Measurements from ENCODE around the gene GUCA1A. TPM values are rescaled to one million over a fixed set of nuclear protein-coding genes. Genes with fewer than 3 reads are reported as not detected.

The GUCA1A gene
- total RNA-seq: 1.2 TPM

DNA sequence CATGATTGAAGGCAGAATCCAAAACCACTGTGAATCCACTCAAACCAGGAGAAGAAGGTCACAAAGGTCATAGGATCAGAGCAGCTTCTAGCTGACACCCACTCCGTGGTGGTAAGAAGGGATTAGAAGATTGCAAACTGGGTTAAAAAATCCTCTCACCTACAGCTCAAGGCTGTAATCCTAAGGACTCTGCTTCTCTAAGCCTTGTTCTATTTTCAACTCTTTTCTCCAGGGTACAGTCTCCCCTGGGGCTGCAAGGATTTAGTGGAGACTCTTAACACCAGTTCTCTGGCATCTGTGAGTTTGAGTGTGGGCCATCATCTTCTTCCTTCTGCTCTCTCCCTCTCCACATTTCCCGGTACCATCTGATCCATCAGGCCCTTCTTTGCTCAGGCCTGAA lies at the start of gene GUCA1A:
Gene GUCA1A, plus strand, starts transcription at position 264 of the 400 bp plus-strand sequence. CDS start 250 bp downstream, outside the sequence.
- FAIRE-seq (no peak), DNase-seq (ENCODE audit: low spot score in 2 of 2) (no peak)

DNA sequence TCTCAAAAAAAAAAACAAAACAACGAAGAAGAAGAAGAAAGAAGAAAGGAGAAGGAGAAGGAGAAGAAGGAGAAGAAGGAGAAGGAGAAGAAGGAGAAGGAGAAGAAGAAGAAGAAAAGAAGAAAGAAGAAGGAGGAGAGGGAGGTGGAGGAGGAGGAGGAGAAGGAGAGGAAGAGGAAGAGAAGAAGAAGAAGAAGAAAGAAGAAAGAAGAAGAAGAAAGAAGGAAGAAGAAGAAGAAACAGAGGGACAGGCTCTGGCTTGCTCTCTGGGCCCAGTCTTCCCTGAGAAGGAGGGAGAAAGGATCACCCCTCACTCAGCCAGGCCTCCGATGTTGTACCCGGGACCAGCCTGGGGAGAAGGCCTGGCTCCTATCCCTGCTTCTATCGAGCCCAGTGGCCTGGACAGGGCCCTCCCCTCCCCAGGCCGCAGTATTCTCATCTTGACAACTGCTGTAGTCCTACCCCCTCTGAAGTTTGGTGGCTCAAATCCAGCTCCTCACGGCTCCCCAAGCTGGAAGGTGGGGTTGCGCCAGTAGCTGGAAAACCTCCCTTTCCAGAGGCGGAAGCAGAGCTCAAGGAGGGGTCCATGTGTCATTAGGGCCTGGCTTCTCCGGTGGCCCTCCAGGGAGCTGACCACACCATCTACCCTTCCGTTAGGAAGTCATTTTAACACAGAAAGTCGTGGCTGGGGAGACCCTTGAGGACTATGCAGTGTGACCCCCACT lies 49.6 kb upstream of the GUCA1A start:
- FAIRE-seq (no peak), DNase-seq (ENCODE audit: low spot score in 2 of 2) (no peak)

DNA sequence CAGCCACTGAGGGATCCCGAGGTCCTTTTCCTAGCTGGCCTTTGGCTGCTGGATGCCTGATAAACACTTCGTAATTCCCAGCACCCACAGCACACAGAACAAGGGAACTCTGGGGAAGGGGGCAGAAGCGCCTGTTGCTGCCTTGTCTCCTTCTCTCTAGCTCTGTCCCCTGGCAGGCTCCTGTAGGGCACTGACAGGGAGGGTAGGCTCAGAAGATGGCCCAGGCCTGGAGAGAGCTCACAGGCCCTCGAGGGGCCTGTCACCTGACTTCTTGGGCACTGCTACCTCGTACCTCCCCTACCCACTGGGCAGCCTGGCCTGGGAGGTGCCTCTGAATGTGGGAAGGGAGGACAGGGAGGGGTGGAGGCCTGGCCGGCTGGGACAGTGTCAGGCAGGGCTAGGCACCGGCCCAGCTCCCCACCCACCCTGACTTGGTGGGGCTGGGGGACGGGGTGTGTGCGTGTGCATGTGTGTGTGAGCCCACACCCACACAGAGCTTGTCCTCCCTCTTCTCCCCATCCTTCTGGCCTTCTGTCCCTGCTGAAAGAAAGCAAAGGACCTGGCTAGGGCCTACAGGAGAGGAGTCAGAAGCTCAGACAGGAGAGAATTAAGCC lies 48.8 kb upstream of the GUCA1A start:
- FAIRE-seq: no peak

DNA sequence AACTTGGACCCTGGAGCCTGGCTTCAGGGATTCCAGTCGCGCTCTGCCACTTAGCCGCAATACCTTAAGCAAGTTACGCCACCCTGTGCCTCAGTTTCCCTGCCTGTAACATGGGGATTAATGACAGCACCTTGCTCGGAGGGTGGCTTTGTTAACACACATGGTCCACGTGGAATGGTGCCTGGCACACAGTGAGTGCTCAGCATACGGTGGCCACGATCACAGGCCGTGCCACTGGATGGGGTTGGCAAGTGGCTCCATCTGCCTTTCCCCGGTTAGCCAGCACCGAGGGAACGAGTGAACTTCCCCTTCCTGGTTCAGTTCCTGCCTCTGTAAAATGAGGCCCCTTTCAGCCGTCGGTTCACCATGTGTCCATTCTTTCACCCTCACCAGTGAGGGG lies 47.9 kb upstream of the GUCA1A start:
- DNase-seq (ENCODE audit: low spot score in 2 of 2) (no peak), FAIRE-seq (no peak)

More for the DNA sequence above, 48.8 kb upstream of the GUCA1A start:
- DNase-seq (ENCODE audit: low spot score in 2 of 2): no peak

DNA sequence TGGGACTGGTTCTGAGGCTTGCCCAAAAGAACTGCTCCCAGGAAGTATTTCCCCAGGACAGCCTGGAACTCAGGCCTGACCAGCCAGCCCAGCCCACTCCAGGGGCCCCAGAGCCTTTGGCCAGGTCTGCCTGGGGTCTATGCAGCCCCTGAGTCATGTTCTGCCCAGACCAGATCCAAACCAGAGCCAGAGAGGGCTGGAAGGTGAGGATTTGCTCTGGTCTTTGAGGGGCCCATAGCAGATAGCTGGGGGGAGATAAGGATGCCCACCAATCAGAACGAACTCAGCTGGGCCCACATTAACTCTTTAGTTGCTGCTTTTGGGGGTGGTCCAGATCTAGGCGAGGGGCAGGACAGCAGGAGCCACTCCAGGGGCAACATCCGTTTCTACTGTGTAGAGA lies 47.5 kb upstream of the GUCA1A start:
- DNase-seq (ENCODE audit: low spot score in 2 of 2): no peak
- no peak for FAIRE-seq

DNA sequence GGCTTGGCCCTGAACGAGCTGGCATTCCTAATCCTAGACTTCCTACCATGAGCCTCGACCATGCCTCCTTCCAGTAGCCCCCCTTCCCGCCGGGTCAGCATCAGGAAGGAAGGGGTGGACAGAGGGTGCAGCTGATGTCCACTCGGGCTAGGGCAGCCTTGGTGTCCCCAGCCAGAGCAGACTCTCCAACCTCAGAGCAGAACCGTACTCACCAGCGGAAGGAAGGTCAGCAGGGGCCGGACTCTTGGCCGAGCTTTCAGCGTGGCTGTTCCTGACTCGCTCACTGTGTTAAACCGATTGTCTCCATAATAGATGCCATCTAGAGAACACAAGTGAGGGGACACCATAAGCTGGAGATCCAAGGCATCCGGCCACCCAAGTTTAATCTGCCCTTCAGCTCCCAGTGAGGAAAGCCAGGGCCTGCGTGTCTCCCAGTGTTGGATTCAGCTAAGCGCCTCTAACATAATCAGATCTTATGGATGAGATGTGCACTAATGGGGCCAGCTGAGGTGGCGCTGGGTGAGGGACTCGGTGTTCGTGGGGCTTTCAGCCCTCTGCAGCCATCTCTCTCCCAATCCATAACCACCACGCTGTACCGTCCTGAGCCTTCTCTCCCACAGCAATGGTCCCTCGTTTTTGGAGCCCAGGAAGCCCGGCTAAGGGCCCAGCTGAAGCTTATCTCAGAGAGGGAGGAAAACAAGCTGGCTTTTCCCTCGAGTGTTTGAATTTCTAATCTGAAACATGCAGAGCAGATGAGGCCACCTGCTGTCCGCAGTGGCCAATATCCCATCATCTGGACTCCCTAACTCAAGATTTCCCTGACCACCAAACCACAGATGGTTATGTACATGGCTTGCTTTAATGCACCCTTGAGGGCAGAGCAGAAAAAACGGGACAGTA lies 44.5 kb upstream of the GUCA1A start:
- DNase-seq (ENCODE audit: low spot score in 2 of 2) (no peak), FAIRE-seq (no peak)

DNA sequence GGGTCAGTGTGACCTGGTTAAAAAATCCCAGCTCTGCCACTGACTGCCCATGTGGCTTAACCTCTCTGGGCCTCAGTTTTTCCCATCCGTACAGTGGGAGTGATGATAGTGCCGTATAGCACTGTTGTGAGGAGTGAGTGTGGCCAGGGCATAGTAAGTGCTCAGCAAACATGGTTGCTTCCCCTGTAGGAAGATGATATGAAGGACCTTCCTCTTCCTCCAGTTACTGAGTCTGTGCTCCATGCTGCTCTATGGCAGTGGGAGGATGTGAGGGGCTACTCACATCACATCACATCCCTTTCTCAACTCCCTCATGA lies 43.8 kb upstream of the GUCA1A start:
- FAIRE-seq (no peak), DNase-seq (ENCODE audit: low spot score in 2 of 2) (no peak)

DNA sequence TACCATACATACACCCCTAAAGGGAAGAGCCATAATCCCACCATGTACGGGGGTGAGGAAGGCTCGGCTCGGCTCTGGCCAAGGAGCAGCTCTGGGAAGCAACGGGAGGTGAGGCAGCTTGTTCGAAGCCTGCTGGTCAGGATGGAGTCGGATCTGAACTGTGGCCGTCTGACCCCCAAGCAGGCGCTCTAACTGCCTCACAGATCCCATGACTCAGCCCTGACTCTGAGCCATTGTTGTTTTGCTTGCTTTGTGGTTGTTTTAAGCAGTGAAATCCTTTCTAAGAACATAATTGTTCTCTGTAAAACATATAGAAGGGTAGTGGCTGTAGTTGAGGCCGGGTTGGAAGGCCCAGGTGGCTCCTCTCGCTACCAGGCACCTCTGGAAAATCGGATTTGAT lies 41.6 kb upstream of the GUCA1A start:
- no peak for DNase-seq (ENCODE audit: low spot score in 2 of 2)
- FAIRE-seq: no peak

DNA sequence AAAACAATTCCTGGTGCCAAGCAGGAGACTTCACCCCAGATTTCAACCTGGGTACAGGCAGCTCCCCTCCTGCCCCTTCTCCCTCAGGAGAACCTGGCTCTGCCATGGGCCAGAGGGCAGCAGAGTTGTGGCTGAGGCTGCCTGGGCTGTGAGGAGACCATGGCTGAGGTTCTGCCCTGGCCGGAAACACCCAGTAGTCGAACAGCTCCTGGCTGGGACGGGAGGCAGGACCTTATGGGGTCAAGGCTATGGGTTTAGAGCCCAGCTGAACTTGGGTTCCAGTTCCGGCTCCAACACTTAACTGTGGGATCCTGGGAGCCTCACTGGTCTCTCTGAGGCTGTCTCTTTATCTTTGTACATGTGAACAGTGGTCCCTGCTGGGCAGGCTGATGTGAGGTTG lies 39.2 kb upstream of the GUCA1A start:
- DNase-seq (ENCODE audit: low spot score in 2 of 2): no peak
- no peak for FAIRE-seq

DNA sequence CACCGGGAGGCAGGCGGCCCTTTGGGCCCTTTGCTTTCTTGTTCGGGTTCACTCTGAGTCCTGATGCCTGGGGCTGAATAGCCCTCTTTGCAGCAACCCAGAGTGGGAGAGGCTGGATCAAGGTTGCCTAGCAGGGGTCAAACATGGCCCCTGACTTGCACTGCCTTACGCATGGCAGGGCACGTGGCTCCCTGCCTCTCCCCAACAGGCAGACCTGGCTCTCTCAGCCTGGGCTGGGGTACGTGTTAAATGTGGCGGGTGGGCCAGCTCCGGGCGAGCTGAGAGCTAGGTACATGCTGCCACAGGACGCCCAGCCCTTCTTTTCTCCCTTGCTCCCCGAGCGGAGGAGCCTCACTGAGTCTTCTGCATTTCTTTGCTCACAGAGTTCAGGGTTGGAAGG lies 38.0 kb upstream of the GUCA1A start:
- FAIRE-seq (no peak), DNase-seq (ENCODE audit: low spot score in 2 of 2) (no peak)

DNA sequence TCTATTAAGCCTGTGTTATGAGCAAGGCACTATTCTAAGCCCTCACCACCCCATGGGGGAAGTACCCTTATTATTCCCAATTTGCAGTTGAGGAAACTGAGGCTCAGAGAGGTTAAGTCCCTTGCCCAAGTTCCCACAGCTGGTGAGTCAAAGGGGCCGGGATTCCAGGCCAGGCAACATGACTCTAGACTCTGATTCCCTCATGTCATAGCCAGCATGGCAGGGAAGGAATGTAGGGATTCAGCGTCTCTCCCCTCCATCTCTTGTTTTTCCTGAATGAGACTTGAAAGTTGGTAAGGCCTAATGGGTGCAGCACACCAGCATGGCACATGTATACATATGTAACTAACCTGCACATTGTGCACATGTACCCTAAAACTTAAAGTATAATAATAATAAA lies 37.4 kb upstream of the GUCA1A start:
- FAIRE-seq: no peak
- no peak for DNase-seq (ENCODE audit: low spot score in 2 of 2)

DNA sequence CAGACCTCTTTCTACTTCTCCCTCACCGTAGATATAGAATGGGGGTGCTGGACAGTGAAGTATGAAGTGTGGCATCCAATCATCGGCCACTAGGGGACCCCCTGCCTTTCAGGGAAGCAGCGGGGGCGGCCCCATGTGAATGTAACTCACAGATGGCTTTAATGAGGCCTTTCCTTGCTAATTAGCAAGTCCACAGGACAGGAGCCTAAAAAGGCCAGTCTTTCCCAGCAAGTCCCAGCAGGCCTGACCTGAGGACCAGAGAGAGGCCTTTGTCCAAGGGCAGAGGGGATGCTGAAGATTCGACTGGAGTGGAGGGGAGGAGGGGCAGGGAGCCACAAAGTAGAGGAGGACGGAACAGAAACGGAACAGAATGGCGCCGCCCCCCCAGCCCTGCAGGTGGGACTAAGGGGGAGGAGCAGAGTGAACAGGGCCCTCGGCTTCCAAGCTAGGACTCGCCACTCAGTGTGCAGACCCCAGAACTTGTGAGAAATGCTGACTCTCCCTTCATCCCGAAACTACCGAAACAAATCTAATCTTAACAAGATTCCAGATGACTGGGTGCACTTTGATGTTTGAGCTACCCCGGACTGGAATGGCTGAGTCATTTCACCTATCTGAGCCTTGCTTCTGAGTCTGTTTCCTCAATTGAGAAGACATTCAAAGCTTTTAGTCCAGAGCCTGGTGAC lies 36.5 kb upstream of the GUCA1A start:
- DNase-seq (ENCODE audit: low spot score in 2 of 2) (no peak), FAIRE-seq (no peak)

DNA sequence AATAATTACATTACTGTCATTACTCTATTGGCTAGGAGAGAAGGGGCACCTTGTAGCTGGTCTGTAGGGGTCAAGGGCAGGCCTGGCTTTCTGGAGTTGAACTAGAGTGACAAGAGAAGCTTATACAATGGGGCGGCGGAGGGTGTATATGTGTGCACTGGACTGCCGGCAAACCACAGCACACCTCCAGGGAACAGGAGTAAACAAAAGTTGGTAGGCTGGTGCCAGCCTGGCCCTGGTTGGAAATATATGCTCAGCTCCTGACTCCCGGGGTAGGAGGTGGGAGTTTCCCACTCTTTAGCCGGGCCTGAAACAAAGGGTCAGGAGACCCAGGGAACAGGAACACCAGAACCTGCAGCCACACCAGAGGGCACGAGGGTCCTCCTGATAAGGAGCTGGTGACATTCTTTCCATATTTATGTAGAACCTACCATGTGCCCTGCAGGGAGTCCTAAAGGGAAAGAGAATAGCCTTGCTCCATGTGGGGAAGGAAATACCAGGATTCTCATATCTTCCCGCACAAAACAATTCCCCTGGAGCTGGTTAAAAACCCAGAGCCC lies 35.9 kb upstream of the GUCA1A start:
- no peak for DNase-seq (ENCODE audit: low spot score in 2 of 2)
- FAIRE-seq: no peak

DNA sequence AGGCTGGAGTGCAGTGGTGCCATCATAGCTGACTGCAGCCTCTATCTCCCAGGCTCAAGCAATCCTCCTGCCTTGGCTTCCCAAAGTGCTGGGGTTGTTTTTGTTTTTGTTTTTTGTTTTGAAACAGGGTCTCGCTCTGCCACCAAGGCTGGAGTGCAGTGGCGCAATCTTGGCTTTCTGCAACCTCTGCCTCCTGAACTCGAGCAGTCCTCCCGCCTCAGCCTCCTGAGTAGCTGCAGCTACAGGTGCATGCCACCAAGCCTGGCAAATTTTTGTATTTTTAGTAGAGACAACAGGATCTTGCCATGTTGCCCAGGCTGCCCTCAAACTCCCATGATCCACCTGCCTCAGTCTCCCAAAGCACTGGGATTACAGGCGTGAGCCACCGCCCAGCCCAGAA lies 35.0 kb upstream of the GUCA1A start:
- no peak for FAIRE-seq

DNA sequence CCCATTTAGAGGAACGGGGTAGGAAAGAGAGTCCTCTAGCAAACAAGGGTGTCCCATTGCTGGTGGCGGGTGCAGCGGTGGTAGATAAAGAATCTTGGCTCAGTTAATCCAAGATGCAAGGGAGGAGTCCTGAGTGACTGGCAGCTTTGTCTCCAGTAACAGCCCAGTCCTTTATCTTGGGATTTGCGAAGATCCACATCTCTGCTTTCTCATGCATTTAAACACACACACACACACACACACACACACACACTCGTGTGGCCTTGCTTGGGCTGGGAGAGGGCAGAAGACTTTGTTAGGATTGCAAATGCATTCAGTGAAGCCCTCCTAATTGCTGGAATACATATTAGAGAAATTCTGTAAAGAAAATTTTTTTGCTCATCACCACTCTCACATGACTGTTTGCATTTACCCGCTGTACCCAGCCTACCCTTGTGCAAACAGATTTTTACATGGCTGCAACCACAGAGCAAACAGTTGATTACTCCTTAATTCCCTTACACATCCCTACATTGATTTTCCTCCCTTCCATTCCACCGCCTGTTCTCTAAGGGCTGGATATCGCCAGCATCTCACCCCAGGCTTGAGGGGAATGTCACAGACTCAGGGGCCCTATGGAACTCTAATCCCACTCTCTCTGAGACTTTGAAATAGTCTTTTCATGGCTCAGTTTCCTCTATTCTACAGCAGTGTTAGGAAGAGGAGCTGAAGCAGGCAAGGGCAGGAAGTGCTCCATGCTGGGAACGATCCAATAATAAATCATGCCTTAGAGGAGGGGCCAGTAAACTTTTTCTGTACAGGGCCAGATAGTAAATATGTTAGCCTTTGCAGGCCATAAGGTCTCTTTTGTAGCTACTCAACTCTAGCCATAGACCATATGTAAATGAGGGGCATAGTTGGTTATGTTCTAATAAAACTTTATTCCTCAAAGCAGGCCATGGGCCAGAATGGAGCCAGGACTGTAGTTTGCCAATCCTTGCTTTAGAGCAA lies 34.2 kb upstream of the GUCA1A start:
- DNase-seq (ENCODE audit: low spot score in 2 of 2) (no peak), FAIRE-seq (no peak)

More for the DNA sequence above, 35.0 kb upstream of the GUCA1A start:
- no peak for DNase-seq (ENCODE audit: low spot score in 2 of 2)

DNA sequence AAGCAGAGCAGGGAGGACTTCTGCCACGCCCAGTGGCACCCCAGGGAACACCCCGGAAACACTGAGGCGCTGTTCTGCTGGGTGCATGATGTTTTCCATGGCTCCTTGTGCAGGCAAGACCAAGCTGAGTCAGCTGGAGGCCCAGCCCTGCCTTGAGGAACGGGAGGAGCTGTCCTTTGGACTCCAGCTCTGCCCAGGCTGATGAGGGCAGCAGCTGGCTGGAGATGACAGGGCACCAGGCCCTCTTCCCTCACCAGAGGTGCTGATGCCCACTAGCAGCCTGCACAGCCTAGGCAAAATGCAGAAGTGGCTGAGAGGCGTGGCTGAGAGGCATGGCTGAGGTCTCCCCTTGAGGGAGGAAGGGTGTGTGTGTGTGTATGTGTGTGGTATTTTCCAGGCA lies 33.1 kb upstream of the GUCA1A start:
- DNase-seq (ENCODE audit: low spot score in 2 of 2) (no peak), FAIRE-seq (no peak)

DNA sequence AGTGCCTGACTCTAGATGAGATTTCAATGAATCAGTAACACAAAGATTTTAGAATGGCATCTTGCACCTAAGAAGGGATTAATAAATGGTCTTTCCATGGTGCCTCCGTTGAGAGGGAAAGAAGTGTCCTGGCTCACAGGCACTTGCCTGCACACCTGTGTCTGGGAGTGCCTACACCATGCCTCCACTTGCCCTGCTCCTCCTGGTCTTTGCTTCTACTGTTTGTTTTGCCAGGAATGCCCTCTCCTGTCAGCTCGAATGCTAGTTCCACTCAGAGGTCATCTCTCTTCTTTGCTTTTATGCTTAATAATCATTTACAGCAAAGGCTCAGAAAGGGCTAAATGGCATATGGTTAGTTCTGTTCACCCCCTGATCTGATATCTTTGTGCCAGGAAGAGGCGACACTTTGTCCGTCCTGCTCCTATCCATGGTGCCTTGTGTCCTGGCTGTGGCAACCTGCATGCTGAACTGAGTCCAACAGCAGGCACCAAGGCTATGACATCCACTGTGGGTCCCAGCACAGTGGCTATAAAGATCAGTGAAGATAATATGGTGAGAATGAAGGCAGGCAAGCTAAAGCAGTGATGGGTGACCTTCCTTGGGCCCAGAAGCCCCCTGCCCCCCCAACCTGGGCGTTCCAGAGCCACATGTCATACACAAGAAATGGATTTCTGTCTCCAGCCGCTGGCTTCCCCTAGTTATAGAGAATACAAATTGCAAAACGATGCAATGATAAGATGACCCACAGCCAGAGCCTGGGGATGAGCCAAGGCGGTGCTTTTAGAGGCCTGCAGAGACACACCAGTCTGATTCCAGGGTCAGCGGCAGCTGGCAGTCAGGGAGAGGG lies 32.2 kb upstream of the GUCA1A start:
- DNase-seq (ENCODE audit: low spot score in 2 of 2): no peak
- no peak for FAIRE-seq

DNA sequence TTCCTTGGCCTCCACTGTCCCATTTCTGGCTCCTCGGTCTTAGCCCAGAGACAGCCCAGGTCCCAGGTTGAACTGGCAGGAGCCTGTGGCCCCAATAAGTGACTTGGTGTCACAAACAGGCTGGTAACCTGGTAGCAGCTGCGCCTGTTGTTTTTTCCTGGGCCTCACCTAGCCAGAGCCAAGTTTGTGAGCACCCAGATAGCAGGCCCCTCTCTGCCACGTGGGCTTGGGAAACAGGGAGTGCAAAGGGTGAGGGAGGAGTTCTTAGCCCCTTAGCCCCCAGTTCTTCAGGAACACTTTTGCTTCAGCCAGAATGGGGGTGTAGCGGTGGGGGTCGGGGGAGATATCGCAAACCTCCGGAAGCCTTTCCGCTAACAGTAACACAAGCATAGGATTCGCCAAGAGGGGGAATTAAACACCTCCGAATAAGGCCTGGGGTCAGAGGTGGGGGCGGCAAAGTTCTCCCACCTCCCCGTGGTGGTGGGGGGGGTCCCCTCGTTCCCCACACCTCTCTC lies 31.5 kb upstream of the GUCA1A start:
- DNase-seq (ENCODE audit: low spot score in 2 of 2): no peak
- no peak for FAIRE-seq

Measured in frontal cortex (tissue), 4 donors.